ENCODE results near the gene GPM6B.
A peak's percentile ranks its signal among the peaks of the same experiment; 100 is the strongest.

Gene GPM6B

GRCh38 chrX:13764281-13764680 is 52.6 kb downstream of the GPM6B start:
- DNase-seq (ENCODE audit: extremely low spot score) = no peak
- CTCF ChIA-PET = no interaction called here
- TF ChIP-seq CTCF (IDR thresholded peaks at IDR 0.05; ENCODE audit: control extremely low read depth, extremely low read depth, low read depth, missing control alignments) = no peak
- POLR2A ChIA-PET = no interaction called here

DNA sequence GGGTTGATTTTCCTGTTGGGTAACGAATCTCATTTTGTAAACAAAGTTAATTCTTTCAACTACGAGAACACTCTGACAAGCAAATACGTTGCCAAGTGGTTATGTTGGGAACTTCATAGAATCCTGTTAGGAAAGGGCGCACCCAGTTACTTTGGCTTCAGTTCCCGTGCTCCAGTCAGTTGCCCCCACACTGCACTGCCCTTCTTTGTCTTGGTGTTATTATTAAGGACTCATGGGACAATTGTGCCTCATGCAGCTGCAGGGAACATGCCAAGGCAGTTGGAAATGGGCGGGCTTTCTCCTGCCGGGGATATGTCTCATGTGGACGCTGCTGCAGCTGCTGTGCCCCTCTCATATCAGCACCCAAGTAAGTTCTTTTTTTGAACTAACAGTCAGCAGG is 53.4 kb downstream of the GPM6B start:
- DNase-seq (ENCODE audit: extremely low spot score) = no peak
- no peak for TF ChIP-seq CTCF (IDR thresholded peaks at IDR 0.05; ENCODE audit: control extremely low read depth, extremely low read depth, low read depth, missing control alignments)
- POLR2A ChIA-PET = no interaction called here
- CTCF ChIA-PET = no interaction called here

GRCh38 chrX:13761606-13762414 is 55.1 kb downstream of the GPM6B start:
- POLR2A ChIA-PET = interaction anchor here (0.5 to 1.0 kb wide), 2 partner anchors 9 to 28 kb away, joined by 4 to 7 read pairs; partner anchors contain the start of genes OFD1 and TRAPPC2

GRCh38 chrX:13760426-13760825 is 56.5 kb downstream of the GPM6B start:
- DNase-seq (ENCODE audit: extremely low spot score) = no peak
- ChIA-PET CTCF (interaction anchor here (2.3 kb wide), 1 partner anchor 10 kb away, joined by 13 read pairs; no protein-coding TSS in a partner anchor), POLR2A (no interaction called here)
- no peak for TF ChIP-seq CTCF (IDR thresholded peaks at IDR 0.05; ENCODE audit: control extremely low read depth, extremely low read depth, low read depth, missing control alignments)

More at GRCh38 chrX:13761606-13762414, 55.1 kb downstream of the GPM6B start:
- DNase-seq (ENCODE audit: extremely low spot score) = peak; percentile 40
- no peak for TF ChIP-seq CTCF (IDR thresholded peaks at IDR 0.05; ENCODE audit: control extremely low read depth, extremely low read depth, low read depth, missing control alignments)
- CTCF ChIA-PET = interaction anchor here (1.1 to 1.6 kb wide), 2 partner anchors 11 to 13 kb away, joined by 4 read pairs; no protein-coding TSS in a partner anchor

- DNase-seq (ENCODE audit: extremely low spot score) = peak; percentile 38
- TF ChIP-seq CTCF (IDR thresholded peaks at IDR 0.05; ENCODE audit: control extremely low read depth, extremely low read depth, low read depth, missing control alignments) = no peak
- CTCF ChIA-PET = interaction anchor here (1.3 to 2.3 kb wide), 2 partner anchors 9 to 18 kb away, joined by 4 to 13 read pairs; no protein-coding TSS in a partner anchor
- POLR2A ChIA-PET = no interaction called here
Observed at GRCh38 chrX:13759152-13759718, 57.7 kb downstream of the GPM6B start.

DNA sequence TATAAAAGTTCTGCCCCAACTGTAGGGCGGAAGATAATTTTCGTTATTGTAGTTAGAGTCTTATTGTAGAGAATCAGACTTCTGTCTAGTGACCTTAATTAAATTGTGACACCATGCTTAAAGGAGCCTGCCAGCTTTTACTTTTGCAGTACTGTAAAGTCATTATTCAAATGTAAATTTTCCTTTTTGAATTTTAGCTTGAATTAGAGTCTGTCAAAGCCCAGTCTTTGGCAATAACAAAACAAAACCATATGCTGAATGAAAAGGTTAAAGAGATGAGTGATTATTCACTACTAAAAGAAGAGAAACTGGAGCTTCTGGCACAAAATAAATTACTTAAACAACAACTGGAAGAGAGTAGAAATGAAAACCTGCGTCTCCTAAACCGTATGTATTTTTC is 60.5 kb downstream of the GPM6B start:
- no peak for DNase-seq (ENCODE audit: extremely low spot score)
- ChIA-PET CTCF (interaction anchor here (2.3 kb wide), 1 partner anchor 9 kb away, joined by 7 read pairs; no protein-coding TSS in a partner anchor), POLR2A (no interaction called here)
- TF ChIP-seq CTCF (IDR thresholded peaks at IDR 0.05; ENCODE audit: control extremely low read depth, extremely low read depth, low read depth, missing control alignments) = no peak
